Measurements from ENCODE around the gene KIF2C.

- TF ChIP-seq CTCF (IDR thresholded peaks at IDR 0.05; ENCODE audit: poor library complexity) (no peak), EZH2 (IDR thresholded peaks at IDR 0.05; ENCODE audit: borderline replicate concordance) (no peak), EZH2phosphoT487 (IDR thresholded peaks at IDR 0.05; ENCODE audit: low read depth, severe bottlenecking, unreplicated experiment) (no peak)
Measured at GRCh38 chr1:44696789-44697345, 42.8 kb upstream of the KIF2C start.

Data from hepatocyte (in vitro differentiated cells).